ENCODE data around the gene INSIG1.

INSIG1 gene

GRCh38 chr7:155333346-155334234, 35.9 kb downstream of the INSIG1 start:
- H3K4me3 ChIP-seq (replicated peaks in 1 of 2; ENCODE audit: low read depth in 2 of 2, low read length in 2 of 2) = no peak overlapping the region
- no peak for TF ChIP-seq CTCF (IDR thresholded peaks at IDR 0.05; ENCODE audit: low read depth, low read length)
- DNase-seq (ENCODE audit: low read depth in 2 of 2) = no peak

GRCh38 chr7:155336812-155337602, 39.3 kb downstream of the INSIG1 start:
- no peak for TF ChIP-seq CTCF (IDR thresholded peaks at IDR 0.05; ENCODE audit: low read depth, low read length)
- no peak for DNase-seq (ENCODE audit: low read depth in 2 of 2)
- no peak overlapping the region for H3K4me3 ChIP-seq (replicated peaks in 1 of 2; ENCODE audit: low read depth in 2 of 2, low read length in 2 of 2)

GRCh38 chr7:155337946-155338631, 40.4 kb downstream of the INSIG1 start:
- TF ChIP-seq CTCF (IDR thresholded peaks at IDR 0.05; ENCODE audit: low read depth, low read length) = no peak
- DNase-seq (ENCODE audit: low read depth in 2 of 2) = no peak

GRCh38 chr7:155338632-155339320, 41.1 kb downstream of the INSIG1 start:
- TF ChIP-seq CTCF (IDR thresholded peaks at IDR 0.05; ENCODE audit: low read depth, low read length) = no peak
- H3K4me3 ChIP-seq (replicated peaks in 1 of 2; ENCODE audit: low read depth in 2 of 2, low read length in 2 of 2) = no peak overlapping the region
- no peak for DNase-seq (ENCODE audit: low read depth in 2 of 2)

More at GRCh38 chr7:155337946-155338631, 40.4 kb downstream of the INSIG1 start:
- no peak overlapping the region for H3K4me3 ChIP-seq (replicated peaks in 1 of 2; ENCODE audit: low read depth in 2 of 2, low read length in 2 of 2)

GRCh38 chr7:155339474-155339873, 41.8 kb downstream of the INSIG1 start:
- no peak for TF ChIP-seq CTCF (IDR thresholded peaks at IDR 0.05; ENCODE audit: low read depth, low read length)
- no peak overlapping the region for H3K4me3 ChIP-seq (replicated peaks in 1 of 2; ENCODE audit: low read depth in 2 of 2, low read length in 2 of 2)
- DNase-seq (ENCODE audit: low read depth in 2 of 2) = no peak

- TF ChIP-seq CTCF (IDR thresholded peaks at IDR 0.05; ENCODE audit: low read depth, low read length) = no peak
- no peak overlapping the region for H3K4me3 ChIP-seq (replicated peaks in 1 of 2; ENCODE audit: low read depth in 2 of 2, low read length in 2 of 2)
- no peak for DNase-seq (ENCODE audit: low read depth in 2 of 2)
Measured at GRCh38 chr7:155340071-155340531, 42.4 kb downstream of the INSIG1 start.

Measured in cardiac fibroblast (primary cell).